Measurements from ENCODE around the gene ARNT2.

Gene ARNT2

DNA sequence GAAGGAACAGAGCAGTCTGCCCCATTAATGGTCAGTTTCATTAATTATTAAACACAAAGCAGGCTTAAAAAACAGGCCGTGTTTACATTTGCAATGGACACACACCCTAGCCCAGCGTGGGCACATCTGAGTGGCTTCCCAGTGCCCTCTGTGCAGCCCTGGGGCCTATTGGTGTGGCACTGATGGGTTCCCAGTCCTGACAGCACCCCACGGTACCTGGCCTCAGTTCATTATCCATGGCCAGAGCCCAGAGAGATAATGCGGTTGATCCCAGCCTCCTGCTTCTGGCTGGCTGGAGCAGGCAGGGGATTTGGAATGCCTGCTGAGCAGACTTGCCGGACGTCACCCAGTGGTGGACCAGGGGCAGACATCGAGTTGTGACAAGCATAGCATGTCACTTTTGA lies 180.4 kb downstream of the ARNT2 start:
- TF ChIP-seq, protein P1, sequence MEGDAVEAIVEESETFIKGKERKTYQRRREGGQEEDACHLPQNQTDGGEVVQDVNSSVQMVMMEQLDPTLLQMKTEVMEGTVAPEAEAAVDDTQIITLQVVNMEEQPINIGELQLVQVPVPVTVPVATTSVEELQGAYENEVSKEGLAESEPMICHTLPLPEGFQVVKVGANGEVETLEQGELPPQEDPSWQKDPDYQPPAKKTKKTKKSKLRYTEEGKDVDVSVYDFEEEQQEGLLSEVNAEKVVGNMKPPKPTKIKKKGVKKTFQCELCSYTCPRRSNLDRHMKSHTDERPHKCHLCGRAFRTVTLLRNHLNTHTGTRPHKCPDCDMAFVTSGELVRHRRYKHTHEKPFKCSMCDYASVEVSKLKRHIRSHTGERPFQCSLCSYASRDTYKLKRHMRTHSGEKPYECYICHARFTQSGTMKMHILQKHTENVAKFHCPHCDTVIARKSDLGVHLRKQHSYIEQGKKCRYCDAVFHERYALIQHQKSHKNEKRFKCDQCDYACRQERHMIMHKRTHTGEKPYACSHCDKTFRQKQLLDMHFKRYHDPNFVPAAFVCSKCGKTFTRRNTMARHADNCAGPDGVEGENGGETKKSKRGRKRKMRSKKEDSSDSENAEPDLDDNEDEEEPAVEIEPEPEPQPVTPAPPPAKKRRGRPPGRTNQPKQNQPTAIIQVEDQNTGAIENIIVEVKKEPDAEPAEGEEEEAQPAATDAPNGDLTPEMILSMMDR (IDR thresholded peaks at IDR 0.05; ENCODE audit: borderline replicate concordance, control extremely low read depth, extremely low read depth, insufficient read depth, missing control alignments) = no peak
- no peak for DNase-seq (ENCODE audit: low spot score)
- in situ Hi-C loops (cut with MboI; ENCODE audit: low sequenced_read_pairs, unreplicated experiment) = no loop called here

DNA sequence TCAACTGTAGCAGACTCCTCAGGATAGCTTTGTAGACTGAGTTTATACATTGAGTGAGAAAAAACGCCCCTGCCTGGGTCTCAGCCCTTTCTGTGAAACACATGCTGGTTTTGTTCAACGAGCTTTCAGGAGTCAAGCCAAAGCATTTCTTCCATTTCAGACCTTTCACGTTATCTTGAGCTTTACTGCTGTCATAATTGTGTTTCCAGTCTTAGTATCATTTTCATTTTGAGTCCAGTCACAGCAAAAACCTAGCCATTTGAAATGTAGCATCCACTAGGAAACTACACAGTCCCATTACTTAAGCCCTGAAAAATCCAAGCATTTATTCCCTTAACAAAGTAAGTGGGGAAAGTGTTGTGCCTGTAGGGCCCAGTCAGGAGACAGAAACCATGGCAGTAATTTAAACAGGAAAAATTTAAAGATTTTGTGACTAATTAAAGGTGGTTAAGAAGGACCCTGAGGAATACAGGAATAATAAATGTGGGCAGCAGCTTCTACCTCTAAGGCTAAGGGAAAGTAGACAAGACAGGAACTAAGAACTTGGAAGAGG lies 180.9 kb downstream of the ARNT2 start:
- TF ChIP-seq, protein P1 (IDR thresholded peaks at IDR 0.05; ENCODE audit: borderline replicate concordance, control extremely low read depth, extremely low read depth, insufficient read depth, missing control alignments) = no peak
- in situ Hi-C loops (cut with MboI; ENCODE audit: low sequenced_read_pairs, unreplicated experiment) = no loop called here
- DNase-seq (ENCODE audit: low spot score) = no peak

DNA sequence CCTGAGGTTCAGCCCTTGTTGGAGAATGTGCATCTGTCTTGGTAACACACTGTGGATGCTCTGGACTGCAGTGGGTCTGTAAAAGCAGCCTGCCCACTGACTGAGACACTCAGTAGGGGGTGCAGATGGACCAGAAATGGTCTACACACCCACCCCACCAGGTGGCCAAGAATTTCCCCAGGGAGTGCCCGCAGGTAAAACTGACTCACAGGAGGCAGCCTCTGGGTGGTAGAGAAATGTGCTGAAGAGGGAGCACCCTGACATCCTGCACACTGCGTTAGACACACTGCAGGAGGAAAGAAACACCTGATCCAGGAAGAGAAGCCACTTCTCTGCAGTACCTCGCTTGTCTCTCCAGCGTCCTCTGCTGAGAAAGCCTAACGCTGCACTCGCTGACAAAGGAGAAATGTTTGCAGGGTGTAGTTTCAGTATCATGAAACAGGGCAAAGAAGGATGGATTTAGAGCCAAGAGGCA lies 181.4 kb downstream of the ARNT2 start:
- DNase-seq (ENCODE audit: low spot score) = no peak
- TF ChIP-seq, protein P1 (IDR thresholded peaks at IDR 0.05; ENCODE audit: borderline replicate concordance, control extremely low read depth, extremely low read depth, insufficient read depth, missing control alignments) = no peak
- in situ Hi-C loops (cut with MboI; ENCODE audit: low sequenced_read_pairs, unreplicated experiment) = no loop called here

DNA sequence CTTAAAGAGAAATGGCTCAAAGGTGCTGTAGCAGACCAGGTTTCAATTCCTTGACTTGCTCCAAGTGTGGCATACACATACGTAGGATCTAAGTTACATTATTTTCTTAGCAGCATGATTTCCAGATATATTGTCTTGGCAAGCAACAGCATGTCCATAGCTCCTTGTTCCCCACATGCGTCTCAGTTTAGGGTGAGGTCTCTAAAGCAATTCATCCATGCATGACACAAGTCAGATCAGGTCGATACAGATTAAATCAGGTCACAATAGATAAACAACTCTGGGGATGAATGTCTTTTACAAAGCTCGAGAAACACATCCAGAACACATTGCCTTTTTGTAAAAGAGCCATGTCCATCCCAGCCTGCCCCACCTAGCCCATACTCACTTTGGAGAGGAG lies 182.0 kb downstream of the ARNT2 start:
- TF ChIP-seq, protein P1 (IDR thresholded peaks at IDR 0.05; ENCODE audit: borderline replicate concordance, control extremely low read depth, extremely low read depth, insufficient read depth, missing control alignments) = no peak
- in situ Hi-C loops (cut with MboI; ENCODE audit: low sequenced_read_pairs, unreplicated experiment) = no loop called here
- DNase-seq (ENCODE audit: low spot score) = no peak

DNA sequence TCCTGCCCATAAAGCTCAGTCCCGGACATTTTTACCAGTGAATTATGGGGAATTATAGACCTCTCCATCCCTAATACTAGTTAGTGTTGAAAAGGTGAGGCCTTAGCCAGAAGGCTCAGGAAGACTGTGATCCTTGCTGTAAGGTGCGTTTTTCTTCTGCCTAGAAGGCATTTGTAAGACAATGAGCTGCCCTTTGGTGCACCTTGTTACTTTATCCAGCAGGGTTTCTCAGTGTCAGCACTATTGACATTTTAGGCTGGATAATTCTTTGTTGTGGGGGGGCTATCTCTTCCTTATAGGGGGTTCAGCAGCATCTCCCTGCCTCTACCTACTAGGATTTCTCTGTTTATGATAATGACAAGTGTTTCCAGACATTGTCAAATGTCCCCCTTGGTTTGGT lies 182.8 kb downstream of the ARNT2 start:
- DNase-seq (ENCODE audit: low spot score) = no peak
- in situ Hi-C loops (cut with MboI; ENCODE audit: low sequenced_read_pairs, unreplicated experiment) = no loop called here
- TF ChIP-seq, protein P1 (IDR thresholded peaks at IDR 0.05; ENCODE audit: borderline replicate concordance, control extremely low read depth, extremely low read depth, insufficient read depth, missing control alignments) = no peak

DNA sequence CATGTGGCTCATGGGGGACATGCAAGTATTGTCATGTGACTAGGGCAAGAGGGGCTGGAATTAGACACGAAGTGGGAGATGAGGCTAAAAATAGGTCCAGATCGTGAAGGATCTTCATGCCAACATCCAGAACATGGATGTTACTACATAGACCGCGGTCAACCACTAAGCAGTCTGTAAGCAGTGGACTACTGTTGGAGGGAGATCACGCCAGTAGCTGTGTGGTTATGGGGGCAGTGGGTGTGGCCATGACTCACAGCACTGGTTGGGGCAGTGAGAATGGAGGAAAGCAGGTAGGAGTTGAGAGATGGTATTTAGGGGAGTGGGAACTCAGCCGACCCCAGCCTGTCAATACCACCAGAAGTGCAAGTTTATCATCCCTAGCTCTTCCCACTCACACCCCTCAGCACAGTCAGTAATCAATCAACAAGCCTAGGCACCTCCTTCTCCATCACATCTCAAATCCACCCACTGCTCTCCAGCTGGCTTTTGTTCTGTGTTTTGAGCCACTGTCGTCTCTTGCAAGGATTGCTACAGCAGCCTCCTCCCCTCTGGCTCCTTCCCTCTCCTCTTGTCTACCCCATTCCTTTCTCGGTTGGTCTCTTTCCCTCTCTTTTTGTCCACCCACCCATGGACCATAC lies 183.8 kb downstream of the ARNT2 start:
- no peak for DNase-seq (ENCODE audit: low spot score)
- in situ Hi-C loops (cut with MboI; ENCODE audit: low sequenced_read_pairs, unreplicated experiment) = no loop called here
- TF ChIP-seq, protein P1 (IDR thresholded peaks at IDR 0.05; ENCODE audit: borderline replicate concordance, control extremely low read depth, extremely low read depth, insufficient read depth, missing control alignments) = no peak

All from GM13976 (cell line).